HG02759 (cell line): Measurements from ENCODE around the gene CCDC92B.
"Not testable (repeated sequence)": the region's sequence is repeated elsewhere in the genome, so short reads cannot be mapped to it uniquely, and the experiment has no call there.

ENCODE experiments used
- ATAC-seq: cut with Tn5 transposase; IDR thresholded peaks from one replicate; pipeline ENCODE4 v1.9.1; 2021; ENCODE audit warnings: mild to moderate bottlenecking, moderate library complexity; ENCODE audit not compliant: unreplicated experiment

The CCDC92B gene

GRCh38 chr17:2749058-2749783 is at the start of gene CCDC92B:
Gene CCDC92B, minus strand, starts transcription at chr17:2749652. Its CDS starts 14,507 bp downstream, at chr17:2735145.
- ATAC-seq: no peak

GRCh38 chr17:2798678-2799077 is 49.2 kb upstream of the CCDC92B start:
- ATAC-seq: no peak

GRCh38 chr17:2798188-2798587 is 48.7 kb upstream of the CCDC92B start:
- no peak for ATAC-seq

- no peak for ATAC-seq
These were observed 48.2 kb upstream of the CCDC92B start for GRCh38 chr17:2797637-2798036.

GRCh38 chr17:2797226-2797625 is 47.8 kb upstream of the CCDC92B start:
- no peak for ATAC-seq

GRCh38 chr17:2796164-2797125 is 47.0 kb upstream of the CCDC92B start, which contains the start of gene RAP1GAP2:
Gene RAP1GAP2, plus strand, starts transcription at chr17:2796438. Its CDS starts 90 bp downstream, at chr17:2796528.
- ATAC-seq: no peak

DNA sequence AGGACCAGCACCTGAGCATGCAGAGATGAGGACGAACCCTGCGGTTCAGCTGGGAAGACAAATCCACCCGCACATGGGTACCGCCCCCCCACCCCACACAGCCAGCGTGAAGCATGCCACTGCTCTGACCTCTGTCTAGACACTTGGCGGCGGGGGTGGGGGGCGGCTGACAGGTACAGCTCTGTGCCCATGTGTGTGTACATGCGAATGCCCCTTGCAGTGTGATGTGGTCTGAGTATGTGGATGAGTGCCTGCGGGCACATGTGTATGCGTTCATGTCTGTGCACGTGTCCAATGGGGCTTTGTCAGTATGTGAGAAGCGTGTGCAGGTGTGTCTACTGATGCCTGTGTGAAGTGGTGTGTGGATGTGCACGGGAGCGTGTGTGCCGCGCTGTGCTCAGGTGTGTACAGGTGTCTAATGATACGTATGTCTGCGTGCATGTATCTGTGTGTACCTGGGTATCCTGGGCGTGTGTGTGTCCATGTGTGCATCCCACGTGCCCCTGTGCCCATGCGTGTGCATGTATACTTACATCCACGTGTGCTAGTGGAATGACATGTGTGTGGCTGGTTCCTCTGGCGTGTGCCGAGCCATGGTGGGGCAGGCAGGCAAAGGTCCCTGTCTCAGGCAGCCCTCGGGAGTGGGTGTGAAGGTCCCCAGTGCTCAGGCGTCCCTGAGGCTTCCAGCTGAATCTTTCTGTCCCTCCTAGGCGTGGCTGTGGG is 46.1 kb upstream of the CCDC92B start:
- no peak for ATAC-seq

- ATAC-seq: no peak
These were observed 44.8 kb upstream of the CCDC92B start for GRCh38 chr17:2794111-2794803.

- no peak for ATAC-seq
These were observed 43.1 kb upstream of the CCDC92B start for GRCh38 chr17:2792366-2793169.

- no peak for ATAC-seq
These were observed 40.2 kb upstream of the CCDC92B start for GRCh38 chr17:2789700-2790099.

DNA sequence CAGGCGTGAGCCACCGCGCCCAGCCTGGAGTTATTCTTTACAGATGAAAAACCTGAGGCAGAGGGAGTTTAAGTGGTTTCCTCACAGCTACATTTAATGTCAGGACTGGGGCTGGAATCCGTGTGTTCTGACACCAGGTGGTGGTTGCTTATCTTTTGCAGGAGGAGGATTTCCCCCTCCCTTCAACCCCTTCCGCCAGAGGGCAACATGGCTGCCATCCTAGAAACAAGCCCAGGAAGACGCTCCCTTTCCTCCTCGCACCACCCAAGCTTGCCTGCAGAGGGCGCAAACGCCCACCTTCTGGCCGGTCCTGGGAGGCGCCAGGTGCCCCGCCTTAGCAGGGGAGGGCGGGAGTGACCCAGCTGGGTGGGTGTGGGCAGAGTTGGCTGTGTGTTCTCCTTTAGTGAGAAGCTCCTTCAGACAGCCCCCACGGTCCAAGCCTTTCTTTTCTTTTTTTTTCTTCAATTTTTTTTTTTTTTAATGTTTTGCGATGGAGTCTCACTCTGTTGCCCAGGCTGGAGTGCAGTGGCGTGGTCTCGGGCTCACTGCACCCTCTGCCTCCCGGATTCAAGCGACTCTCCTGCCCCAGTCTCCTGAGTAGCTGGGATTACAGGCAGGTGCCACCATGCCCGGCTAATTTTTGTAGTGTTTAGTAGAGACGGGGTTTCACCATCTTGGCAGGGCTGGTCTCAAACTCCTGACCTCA is 36.9 kb upstream of the CCDC92B start:
- ATAC-seq: peak; percentile 77

DNA sequence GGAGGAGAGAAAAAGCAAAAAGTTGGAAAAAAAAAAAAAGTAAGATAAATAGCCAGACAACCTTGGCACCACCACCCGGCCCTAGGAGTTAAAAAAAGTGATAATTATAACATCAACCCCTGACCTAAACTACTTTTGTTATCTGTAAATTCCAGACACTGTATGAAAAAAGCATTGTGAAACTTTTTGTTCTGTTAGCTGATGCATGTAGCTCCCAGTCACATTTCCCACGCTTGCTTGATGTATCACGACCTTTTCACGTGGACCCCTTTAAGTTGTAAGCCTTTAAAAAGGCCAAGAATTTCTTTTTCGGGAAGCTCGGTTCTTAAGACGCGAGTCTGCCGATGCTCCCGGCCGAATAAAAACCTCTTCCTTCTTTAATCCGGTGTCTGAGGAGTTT is 35.9 kb upstream of the CCDC92B start:
- ATAC-seq: not testable (repeated sequence)

DNA sequence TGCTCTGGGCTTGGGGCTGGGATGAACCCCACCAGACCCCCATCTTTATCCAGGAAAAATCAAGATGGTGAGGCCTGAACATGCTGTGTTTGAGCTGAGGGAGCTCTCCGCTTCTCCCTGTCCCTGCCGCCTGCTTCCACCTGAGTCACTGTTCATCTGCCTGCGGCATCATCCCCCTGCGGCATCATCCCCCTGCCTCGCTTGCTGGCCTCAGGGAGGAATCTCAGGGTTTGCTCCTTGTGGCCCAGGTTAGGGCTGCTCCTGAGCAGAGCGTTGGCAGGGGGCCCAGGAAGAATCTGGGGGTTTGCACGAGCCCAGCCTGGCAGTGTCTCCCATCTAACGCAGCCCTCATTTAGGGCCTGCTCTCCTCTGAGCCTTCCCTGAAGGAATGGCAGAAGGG is 35.4 kb upstream of the CCDC92B start:
- ATAC-seq: no peak

- no peak for ATAC-seq
These were observed 34.0 kb upstream of the CCDC92B start for GRCh38 chr17:2783310-2784030.

- no peak for ATAC-seq
These were observed 32.6 kb upstream of the CCDC92B start for GRCh38 chr17:2782055-2782454.

DNA sequence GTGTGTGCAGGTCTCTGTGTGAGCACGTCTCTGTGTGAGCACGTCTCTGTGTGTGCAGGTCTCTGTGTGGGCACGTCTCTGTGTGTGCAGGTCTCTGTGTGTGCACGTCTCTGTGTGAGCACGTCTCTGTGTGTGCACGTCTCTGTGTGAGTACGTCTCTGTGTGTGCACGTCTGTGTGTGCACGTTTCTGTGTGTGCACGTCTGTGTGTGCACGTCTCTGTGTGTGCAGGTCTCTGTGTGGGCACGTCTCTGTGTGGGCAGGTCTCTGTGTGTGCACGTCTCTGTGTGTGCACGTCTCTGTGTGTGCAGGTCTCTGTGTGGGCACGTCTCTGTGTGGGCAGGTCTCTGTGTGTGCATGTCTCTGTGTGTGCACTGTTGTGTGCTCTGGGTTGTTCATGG is 32.1 kb upstream of the CCDC92B start:
- not testable (repeated sequence) for ATAC-seq

DNA sequence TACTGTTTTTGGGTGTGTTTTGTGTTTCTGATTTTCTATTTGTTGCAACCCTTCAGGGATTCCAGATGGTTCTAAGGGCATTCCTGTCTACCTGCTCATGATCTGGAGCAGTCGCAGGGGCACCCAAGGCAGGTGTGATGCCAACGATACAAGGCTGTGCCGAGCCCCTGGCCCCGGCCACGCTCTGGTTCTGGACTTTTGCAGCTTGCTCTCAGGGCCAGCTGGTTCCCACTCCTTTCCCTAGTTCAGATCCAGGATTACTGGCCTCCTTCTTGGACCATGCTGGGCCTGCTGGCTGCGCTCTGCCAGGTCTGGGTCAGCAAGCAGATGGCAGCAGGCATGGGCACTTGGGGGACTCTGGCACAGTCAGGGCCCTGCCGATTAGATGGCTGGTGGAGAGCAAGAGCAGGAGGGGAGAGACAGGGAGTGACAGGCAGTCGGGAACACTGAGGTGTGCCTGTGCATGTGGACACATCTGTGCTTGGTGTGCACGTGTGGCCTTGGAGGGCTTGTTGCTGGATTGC is 31.5 kb upstream of the CCDC92B start:
- no peak for ATAC-seq

- ATAC-seq: no peak
These were observed 30.8 kb upstream of the CCDC92B start for GRCh38 chr17:2780256-2780655.
